GM18907 (cell line): ENCODE results near the gene WWOX.
A peak's percentile ranks its signal among the peaks of the same experiment; 100 is the strongest.
"Not testable (repeated sequence)": the region's sequence is repeated elsewhere in the genome, so short reads cannot be mapped to it uniquely, and the experiment has no call there.

Source experiments
- ATAC-seq: cut with Tn5 transposase; IDR thresholded peaks from one replicate; pipeline ENCODE4 v1.9.1; 2021; ENCODE audit warnings: mild to moderate bottlenecking, moderate library complexity; ENCODE audit not compliant: unreplicated experiment

WWOX gene

GRCh38 chr16:78513838-78514237, 414.4 kb downstream of the WWOX start:
- no peak for ATAC-seq

- not testable (repeated sequence) for ATAC-seq
Observed at GRCh38 chr16:78514888-78515287, 415.4 kb downstream of the WWOX start.

- no peak for ATAC-seq
Observed at GRCh38 chr16:78515421-78515820, 416.0 kb downstream of the WWOX start.

GRCh38 chr16:78516006-78516736, 416.7 kb downstream of the WWOX start:
- ATAC-seq = no peak

GRCh38 chr16:78519896-78520295, 420.4 kb downstream of the WWOX start:
- no peak for ATAC-seq

- ATAC-seq = no peak
Observed at GRCh38 chr16:78520470-78520869, 421.0 kb downstream of the WWOX start.

- peak; percentile 84 for ATAC-seq
Observed at GRCh38 chr16:78522327-78522726, 422.9 kb downstream of the WWOX start.

- ATAC-seq = no peak
Observed at GRCh38 chr16:78523212-78523985, 423.9 kb downstream of the WWOX start.

- ATAC-seq = no peak
Observed at GRCh38 chr16:78524066-78524595, 424.7 kb downstream of the WWOX start.

GRCh38 chr16:78528265-78528664, 428.8 kb downstream of the WWOX start:
- ATAC-seq = no peak

GRCh38 chr16:78529881-78530280, 430.4 kb downstream of the WWOX start:
- ATAC-seq = no peak

- no peak for ATAC-seq
Observed at GRCh38 chr16:78530283-78530682, 430.8 kb downstream of the WWOX start.

GRCh38 chr16:78535098-78535497, 435.6 kb downstream of the WWOX start:
- no peak for ATAC-seq

- ATAC-seq = no peak
Observed at GRCh38 chr16:78537511-78537910, 438.1 kb downstream of the WWOX start.

- ATAC-seq = no peak
Observed at GRCh38 chr16:78538292-78538691, 438.8 kb downstream of the WWOX start.

GRCh38 chr16:78538919-78539318, 439.5 kb downstream of the WWOX start:
- no peak for ATAC-seq

GRCh38 chr16:78542419-78542818, 443.0 kb downstream of the WWOX start:
- ATAC-seq = no peak

GRCh38 chr16:78543023-78543422, 443.6 kb downstream of the WWOX start:
- no peak for ATAC-seq

GRCh38 chr16:78549366-78549765, 449.9 kb downstream of the WWOX start:
- no peak for ATAC-seq

- ATAC-seq = no peak
Observed at GRCh38 chr16:78551487-78552085, 452.1 kb downstream of the WWOX start.

- ATAC-seq = no peak
Observed at GRCh38 chr16:78552106-78552675, 452.7 kb downstream of the WWOX start.
